ENCODE results near the gene RPLP2. TPM values are rescaled to one million over a fixed set of nuclear protein-coding genes. Genes with fewer than 3 reads are reported as not detected.

Gene RPLP2
- total RNA-seq, 1 donor from 2014 or later: 621 TPM

DNA sequence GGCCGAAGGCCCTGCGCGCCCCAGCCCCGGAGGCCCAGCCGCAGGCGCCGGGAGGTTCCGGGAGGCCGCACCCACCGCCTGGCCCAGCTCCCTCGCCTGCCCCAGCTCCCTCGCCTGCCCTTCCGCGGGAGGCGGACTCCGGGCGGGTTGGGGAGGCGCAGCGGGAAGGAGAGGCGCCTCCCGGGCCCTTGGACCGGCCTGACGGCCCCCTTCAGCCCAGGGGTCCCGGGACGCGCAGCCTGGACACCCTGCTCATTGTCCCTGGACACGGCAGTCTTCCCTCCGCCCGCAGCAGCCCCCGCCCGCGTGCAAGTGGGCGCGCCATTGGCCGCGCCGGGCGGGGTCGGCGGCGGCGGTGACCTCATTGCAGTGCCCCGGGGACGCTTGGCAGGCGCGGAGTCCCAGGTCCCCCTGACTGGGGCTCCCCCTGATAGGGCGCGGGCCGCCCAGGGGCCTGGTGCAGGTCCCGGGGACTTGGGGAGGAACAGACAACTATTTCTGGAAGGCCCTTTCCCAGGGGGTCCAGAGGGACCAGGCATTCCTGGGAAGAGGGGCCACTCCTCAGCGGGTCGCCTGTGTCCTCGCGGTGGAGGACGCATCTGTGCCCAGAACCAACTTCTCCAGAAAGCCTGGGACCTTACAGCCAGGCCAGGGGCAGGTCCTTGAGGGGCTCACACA, 23.5 kb downstream of the RPLP2 start:
- no peak for DNase-seq (ENCODE audit: extremely low read depth, low read depth, low spot score)

DNA sequence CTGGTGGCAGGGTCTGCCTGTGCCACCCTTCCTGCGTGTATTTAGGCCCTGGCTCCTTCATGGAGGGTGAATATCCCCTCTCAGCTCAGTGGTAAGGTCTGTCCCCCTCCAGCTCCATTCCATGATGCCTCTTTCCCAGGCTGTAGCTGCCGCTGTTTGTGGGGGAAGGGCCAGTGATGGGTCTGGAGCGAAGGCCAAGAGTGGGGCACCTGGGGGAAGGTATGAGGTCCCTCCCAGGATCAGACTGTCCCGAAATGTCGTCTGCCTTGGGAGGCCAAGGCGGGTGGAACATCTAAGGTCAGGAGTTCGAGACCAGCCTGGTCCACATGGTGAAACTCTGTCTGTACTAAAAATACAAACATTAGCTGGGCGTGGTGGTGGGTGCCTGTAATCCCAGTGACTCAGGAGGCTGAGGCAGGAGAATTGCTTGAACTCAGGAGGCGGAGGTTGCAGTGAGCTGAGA, 24.1 kb downstream of the RPLP2 start:
- no peak for DNase-seq (ENCODE audit: extremely low read depth, low read depth, low spot score)

DNA sequence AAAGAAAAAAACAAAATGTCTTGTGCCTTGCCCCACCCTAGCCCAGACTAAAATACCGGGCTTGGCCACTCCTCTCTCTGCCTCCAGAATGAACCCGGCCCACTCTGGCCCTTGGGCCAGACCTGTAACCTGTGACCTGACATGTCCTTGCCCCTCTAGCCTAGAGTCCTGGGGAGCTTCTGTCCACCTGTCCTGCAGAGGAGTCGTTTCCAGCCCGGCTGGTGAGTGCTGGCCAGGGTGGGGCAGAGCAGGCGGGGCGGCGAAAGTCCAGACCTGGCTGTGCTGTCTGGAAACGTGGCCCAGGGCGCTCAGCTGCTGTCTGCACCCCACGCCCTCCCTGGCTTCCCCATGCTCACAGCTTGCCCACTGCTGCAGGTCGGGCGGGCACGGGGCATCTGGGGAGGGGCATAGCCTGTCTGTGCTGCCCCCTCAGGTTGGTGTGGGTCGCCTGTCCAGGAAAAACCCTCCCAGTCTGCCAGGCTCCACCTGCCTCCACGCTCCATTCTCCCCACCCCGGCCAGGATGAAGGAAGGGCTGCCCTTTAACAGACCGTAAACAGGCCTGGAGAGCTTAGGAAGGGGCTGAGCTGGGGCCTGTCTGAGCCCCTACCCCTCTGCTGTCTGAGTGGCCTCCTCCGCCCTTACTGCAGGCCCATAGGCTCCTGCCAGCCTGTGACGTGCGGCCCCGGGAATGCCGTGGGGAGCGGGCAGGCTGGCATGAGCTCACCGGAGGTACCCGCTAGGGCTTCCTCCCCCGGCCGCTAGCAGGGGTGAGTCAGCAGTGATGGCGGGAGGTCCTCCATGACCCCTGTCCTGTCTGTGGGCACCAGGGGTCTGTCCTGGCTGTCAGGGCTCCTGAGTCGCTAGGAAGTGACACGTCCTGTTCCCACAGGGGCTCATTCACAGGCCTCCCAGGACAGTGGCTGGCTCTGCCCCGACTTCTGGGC, 24.9 kb downstream of the RPLP2 start:
- DNase-seq (ENCODE audit: extremely low read depth, low read depth, low spot score): no peak

DNA sequence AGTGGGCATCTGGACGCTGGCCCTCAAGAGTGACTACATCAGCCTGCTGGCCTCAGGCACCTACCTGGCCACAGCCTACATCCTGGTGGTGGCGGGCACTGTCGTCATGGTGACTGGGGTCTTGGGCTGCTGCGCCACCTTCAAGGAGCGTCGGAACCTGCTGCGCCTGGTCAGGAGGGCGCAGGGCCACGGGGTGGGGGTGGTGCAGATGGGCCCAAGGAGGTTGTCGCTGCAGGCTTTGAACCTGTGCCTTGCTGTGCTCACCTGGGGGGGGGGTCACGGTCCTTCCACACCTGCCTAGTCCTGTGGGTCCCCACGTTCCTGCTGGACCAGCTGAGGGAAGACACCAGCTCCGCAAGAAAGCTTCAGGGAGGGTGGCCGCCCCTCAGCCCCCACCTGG, 26.5 kb downstream of the RPLP2 start:
- no peak for DNase-seq (ENCODE audit: extremely low read depth, low read depth, low spot score)

DNA sequence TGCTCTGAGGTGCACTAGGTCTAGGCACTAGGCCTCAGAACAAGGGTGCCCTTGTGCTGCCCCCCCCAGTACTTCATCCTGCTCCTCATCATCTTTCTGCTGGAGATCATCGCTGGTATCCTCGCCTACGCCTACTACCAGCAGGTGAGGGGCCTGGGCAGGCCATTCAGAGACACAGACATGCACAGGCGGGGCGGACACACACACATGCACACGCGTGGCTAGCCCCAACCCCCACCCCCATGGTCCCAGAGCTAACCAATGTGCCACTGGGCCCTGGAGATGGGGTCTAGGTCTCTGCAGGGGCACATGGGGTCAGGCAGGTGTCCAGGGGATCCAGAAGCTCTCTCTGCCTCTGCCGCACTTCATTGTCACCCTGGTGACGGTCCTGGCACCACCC, 26.9 kb downstream of the RPLP2 start:
- DNase-seq (ENCODE audit: extremely low read depth, low read depth, low spot score): no peak

DNA sequence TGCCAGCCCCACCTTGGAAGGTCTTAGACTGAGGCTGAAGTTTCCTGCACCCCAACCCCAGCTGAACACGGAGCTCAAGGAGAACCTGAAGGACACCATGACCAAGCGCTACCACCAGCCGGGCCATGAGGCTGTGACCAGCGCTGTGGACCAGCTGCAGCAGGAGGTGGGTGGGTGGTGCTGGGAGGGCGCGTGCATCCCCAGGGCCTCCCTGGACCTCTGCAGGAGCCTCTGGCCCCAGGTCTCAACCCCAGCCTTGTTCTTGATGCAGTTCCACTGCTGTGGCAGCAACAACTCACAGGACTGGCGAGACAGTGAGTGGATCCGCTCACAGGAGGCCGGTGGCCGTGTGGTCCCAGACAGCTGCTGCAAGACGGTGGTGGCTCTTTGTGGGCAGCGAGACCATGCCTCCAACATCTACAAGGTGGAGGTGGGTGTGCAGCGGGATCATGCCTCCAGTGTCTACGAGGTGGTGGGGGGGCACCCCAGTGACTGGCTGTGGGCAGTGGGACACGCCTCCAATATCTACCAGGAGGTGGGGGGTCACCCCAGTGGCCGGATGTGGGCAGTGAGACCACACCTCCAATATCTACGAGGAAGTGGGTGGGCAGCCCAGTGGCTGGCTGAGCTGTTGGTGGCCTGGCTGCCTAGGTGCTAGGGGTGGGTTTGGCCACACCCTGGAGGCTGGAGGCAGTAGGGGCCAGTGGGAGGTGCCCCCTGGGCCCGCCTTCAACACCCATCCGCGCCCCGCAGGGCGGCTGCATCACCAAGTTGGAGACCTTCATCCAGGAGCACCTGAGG, 27.6 kb downstream of the RPLP2 start:
- DNase-seq (ENCODE audit: extremely low read depth, low read depth, low spot score): no peak

DNA sequence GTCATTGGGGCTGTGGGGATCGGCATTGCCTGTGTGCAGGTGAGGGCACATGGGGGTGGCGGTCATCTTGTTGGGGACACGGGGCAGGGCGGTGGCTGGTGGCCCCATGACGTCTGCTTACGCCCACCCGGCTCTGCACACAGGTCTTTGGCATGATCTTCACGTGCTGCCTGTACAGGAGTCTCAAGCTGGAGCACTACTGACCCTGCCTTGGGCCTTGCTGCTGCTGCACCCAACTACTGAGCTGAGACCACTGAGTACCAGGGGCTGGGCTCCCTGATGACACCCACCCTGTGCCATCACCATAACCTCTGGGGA, 28.2 kb downstream of the RPLP2 start:
- no peak for DNase-seq (ENCODE audit: extremely low read depth, low read depth, low spot score)

DNA sequence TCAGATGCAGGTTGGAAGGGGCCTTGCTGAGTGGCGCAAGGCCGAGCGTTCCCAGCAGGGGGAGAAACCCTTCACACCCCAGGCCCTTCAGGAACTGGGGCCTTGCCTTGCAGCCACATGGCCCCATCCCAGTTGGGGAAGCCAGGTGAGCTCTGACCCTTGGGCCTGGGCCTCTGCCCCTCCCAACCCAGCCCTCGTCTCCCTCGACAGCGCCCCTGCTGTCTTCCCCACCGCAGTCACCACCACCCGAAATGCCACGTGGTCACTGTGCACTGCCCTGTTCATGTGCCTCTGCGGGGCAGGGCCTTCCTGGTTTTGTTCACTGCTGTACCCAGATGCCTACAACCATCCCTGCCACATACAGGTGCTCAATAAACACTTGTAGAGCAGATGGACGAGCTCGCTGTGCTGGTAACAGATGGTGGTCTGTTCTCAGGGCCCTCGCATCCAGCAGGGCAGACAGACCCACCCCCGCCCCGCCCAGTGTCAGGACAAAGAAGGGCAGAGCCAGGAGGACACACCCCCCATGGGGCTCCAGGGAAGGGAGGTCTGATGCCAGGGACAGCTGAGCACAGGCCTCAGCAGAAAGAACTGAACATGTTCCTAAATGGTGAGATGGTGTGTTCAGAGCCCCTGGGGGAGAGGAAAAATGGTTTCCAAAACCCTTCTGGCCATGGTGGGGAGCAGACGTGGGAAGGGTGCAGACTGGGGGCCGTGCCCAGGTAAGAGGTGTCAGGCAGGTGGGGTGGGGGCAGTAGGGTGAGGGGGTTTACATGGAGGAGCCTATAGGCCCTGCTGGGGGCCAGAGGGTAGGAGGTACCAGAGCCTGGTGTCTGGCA, 28.9 kb downstream of the RPLP2 start:
- DNase-seq (ENCODE audit: extremely low read depth, low read depth, low spot score): no peak

DNA sequence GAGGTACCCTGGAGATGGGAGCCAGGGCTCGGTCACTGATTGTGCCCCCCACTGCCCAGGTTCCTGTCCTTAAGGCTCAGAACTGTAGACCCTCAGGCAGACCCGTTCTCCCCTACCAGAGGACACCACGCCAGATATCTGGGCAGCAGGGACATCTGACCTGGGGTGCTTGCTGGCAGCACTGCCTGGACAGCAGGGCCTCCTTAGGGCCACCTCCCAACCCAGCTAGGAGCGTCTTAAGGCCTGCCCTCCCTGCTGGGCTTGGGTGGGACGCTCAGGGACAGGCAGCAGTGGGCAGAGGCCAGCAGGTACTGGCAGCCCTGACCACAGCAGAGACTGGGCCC, 29.5 kb downstream of the RPLP2 start:
- no peak for DNase-seq (ENCODE audit: extremely low read depth, low read depth, low spot score)

DNA sequence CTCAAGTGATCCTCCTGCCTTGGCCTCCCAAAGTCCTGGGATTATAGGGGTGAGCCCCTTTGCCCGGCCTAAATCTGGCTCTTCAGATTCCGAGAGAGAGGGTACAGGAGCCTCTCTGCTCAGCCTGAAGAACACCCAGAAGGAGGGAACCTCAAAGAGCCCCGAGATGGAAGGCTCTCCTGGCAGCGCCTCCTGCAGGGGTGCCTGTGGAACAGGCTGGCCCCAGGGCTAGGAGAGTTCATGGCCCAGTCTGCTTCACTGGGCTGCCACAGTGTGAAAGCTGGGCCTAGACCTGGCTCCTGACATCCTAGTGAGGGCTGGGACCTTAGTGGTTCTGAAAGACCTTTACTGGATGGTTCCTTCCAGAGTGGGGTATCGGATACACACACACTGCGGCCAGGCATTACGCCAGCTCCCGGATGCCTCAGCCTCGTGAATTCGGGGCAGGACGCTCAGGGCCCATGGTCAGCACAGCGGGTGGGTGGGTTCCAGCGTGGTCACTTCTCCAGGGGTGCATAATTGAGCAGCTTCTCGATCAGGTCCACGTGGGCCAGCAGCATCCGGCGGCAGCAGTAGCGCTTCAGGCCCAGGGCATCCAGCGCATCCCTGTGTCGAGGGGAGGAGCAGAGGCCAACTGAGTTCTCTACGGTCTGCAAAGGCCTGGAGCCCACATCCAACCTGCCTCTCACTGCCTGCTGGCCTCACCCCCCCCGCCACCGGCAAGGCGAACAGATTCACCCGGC, 30.3 kb downstream of the RPLP2 start:
- DNase-seq (ENCODE audit: extremely low read depth, low read depth, low spot score): no peak

DNA sequence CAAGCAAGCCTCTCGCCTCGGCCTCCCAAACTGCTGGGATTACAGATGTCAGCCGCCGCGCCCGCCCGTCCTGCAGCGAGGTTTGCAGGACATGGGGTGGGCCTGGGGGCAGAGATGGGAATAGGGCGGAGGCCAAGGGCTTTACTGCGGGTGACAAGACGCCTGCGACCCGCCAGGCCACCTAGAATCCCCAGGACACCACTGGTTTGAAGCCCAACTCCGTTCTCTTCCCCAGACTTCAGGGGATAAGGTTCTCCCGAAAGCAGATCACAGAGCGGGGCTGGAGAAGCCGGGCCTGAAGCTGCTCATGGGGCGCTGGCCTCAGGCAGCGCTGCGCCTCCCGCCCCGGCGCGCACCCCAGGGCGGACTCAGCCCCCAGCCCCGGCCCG, 32.2 kb downstream of the RPLP2 start:
- DNase-seq (ENCODE audit: extremely low read depth, low read depth, low spot score): no peak

DNA sequence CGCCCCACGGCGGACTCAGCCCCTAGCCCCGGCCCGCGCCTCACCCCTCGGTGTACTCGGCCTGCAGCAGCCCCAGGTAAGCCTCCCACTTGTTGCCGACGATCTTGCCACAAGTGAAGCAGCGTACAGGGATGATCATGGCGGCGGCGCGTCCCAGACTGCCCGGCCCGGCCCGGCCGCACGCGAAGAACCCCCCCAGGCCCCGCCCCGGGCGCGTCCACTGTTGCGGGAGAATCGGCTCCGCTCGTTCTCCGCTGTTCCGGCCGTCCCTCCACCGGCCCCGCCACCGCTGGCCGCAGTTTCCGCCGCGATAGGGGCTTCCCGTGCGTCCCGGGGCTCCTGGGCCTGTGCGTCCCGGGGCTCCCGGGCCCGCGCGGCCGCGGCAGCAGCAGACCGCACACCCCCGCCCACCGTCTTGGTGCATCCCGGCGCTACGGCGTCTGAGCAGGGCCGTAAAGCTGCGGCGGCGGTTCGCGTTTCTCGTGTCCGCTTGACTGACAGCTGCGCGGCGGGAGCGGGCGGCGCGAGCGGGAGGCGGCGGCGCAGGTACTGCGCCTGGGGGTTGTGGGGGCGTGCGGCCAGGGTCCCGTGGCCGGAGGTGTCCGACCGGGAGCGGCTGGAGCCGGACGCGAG, 32.7 kb downstream of the RPLP2 start, which contains the start of the genes POLR2L and TSPAN4:
POLR2L (minus strand) TSS at position 160 of the 633 bp plus-strand sequence; CDS start at position 139, 21 bp downstream.
TSPAN4 (plus strand) TSS at position 483 of the 633 bp plus-strand sequence. CDS start 7,453 bp downstream, outside the sequence.
- no peak for DNase-seq (ENCODE audit: extremely low read depth, low read depth, low spot score)

DNA sequence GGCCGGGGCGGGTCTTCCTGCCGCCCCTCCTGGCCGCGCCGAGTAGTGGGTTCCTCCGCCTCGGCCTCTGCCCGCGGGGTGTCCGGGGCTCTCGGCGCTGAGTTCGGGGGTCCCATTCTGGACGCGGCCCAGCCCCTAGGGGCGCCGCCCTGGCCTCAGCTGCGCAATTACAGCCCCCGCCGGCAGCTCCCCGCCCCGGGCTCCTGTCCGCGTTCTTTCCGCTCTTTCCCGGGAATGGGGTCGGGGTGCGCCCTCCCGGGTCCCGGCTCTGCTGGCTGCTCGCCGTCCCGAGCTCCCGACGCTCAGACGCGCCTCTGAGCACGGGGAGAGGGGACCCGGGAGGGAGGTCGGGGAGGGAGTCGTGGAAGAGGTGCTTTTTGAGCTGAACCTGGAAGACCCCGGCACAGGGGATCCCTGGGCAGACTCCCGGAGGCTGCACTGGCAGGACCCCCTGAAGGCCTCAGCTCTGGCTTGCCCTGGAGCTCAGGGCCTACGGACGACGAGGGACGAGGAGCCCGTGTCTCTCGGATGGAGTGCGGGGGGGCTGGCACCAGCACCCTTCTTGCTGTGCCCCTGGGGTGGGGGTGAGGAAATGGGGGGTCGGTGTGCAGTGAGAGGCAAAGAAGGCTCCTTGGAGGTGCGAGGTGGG, 33.4 kb downstream of the RPLP2 start:
- no peak for DNase-seq (ENCODE audit: extremely low read depth, low read depth, low spot score)

DNA sequence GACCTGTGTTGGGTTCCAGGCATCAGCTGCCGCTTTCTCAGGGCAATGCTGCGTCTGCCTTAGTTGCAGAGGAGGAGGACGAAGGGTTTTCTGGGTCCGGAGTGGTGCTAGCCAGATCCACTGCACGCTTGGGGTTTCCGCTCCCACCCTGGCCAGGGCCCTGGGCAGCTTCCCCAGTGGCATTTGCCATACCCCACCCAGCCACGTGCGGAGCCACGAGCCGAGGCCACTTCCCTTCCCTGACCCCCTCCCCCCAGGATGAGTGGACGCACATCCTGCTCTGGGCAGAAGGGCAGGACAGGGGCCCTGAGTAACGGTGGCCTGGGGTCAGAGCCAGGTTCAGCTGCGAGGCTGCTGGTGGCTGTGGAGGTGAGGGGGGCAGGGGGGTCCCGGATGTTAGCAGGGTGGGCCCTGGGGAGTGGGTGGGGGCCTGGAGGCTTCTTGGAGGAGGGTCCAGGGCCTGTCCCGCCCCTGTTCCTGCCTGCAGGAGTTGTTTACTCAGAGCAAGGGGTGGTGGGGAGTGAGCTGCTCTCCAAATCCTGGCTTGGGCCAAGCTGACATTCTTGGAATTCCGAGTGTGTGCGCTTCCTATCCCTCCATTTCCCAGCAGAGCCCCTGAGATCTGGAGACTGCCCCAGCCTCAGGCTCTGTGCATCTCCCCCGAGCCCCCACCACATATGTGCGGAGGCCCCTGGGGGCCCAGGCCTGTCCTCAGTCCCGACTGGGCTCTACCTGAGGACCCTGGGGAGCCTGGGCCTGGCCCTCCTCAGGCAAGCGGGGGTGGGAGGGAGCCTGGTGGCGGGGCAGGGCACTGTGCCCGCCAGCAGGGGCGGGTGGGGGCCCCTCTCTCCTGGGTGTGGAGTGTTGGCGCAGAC, 34.3 kb downstream of the RPLP2 start:
- peak; percentile 77 for DNase-seq (ENCODE audit: extremely low read depth, low read depth, low spot score)

DNA sequence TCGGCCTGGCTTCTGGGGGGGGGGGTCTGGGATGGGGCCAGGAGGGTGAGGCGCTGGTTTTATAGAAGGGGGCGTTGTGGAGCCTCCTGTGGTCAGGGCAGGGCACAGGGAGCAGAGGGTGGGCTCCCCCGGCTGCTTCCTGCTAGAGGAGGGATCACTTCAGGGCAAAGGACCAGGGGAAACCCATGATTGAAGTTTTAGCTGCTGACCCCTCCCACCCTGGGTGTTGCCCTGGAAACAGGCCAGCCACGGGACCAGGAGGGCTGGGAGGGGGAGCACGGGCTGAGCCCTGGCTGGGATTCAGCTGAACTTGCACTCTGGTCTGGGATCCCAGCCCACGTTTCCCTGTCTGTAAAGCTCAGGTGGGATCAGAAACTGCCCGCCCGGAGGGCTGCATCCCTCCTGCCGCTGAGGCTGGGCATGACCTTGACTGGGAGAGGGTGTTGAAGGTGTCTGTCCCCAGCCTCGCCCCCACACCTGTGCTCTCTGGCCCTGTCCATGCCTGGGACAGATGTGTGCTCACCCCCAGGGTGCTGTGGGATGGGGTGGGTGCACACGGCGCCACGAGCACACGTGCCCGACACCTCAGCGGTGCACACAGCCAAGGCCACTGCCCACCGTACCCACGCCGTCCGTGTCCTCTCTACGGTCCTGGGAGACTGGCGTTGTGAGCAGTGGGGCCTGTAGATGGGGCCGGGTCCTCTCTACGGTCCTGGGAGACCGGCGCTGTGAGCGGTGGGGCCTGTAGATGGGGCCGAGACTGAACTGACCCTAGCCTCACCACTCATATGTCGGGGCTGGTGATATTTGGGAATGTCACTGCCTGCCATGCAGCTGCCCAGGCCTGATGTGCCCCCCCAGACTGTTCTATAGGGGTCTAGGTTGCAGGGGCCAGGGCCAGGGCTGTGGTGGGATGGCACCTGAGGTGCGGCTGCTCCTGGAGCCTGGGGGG, 35.2 kb downstream of the RPLP2 start:
- DNase-seq (ENCODE audit: extremely low read depth, low read depth, low spot score): no peak

DNA sequence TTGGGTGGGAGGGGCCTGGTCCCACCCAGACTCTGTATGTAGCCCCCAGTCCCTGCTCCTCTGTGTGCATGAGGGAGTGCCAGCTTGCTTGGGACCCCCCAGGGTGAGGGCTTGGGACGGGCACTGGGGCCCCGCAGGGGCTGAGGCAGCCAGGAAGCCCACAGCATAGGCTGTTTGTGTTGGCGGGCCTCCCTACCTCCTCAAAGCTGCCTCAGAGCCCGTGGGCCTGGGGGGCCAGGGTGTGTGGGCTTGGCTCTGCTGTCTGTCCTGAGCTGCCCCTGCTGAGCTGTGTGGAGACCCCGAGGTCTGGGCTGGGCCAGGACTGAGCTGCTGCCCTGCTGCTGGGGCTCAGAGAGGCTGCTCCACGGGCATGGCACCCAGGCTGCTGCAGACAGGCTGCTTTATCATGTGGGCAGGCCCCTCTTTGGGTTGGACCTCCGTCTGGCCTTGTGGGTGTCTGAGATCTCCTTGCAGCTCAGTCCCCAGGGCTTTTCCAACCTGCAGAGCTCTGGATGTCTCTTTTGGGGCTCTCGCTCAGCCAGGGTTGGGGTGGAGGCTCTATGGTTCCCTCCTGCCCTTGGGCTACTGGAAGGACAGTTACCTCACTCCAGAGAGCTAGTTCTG, 36.2 kb downstream of the RPLP2 start:
- no peak for DNase-seq (ENCODE audit: extremely low read depth, low read depth, low spot score)
